IMR-90 (cell line): ENCODE data around the gene MOV10. TPM values are rescaled to one million over a fixed set of nuclear protein-coding genes. Genes with fewer than 3 reads are reported as not detected.
A peak's percentile ranks its signal among the peaks of the same experiment; 100 is the strongest.

ENCODE experiments used
- ATAC-seq: fragments of 200-7000 bp; cut with Tn5 transposase; 2 replicates; pipeline ENCODE4 v1.9.1; 2020; ENCODE audit warnings: low read depth, mild to moderate bottlenecking, moderate library complexity
- BruUV-seq: library from RNA; stranded (reverse); fragments of 400-500 nt; replicated peaks from 2 replicates; lab custom pipeline; 2021; lab: Mats Ljungman, UMichigan
- CTCF ChIA-PET: fragments of 300-600 bp; formaldehyde crosslinking; extraction: SDS; loops from one replicate; lab custom pipeline; 2021; ENCODE audit warnings: antibody characterized with exemption; lab: Yijun Ruan, JAX
- POLR2A ChIA-PET: fragments of 300-600 bp; sonication (Branson Sonifier 250); formaldehyde crosslinking; loops from one replicate; lab custom pipeline; 2022; ENCODE audit warnings: antibody characterized with exemption; ENCODE audit not compliant: unreplicated experiment; lab: Charles Lee
- DNase-seq: peaks from one replicate; pipeline ENCODE4 v3.0.0; 2013
- H2AFZ ChIP-seq: replicated peaks from 2 replicates; pipeline ENCODE3; 2013; ENCODE audit warnings: low read length, mild to moderate bottlenecking; ENCODE audit not compliant: poor library complexity
- H2AK5ac ChIP-seq: 2 replicates; pipeline ENCODE4 v1.6.1; 2013; ENCODE audit warnings: low read depth, low read length, inconsistent platforms
- H2AK9ac ChIP-seq: replicated peaks from 2 replicates; pipeline ENCODE3; 2013; ENCODE audit warnings: mild to moderate bottlenecking, low read depth, low read length, moderate library complexity; ENCODE audit not compliant: poor library complexity
- H2BK120ac ChIP-seq: 2 replicates; pipeline ENCODE4 v1.6.1; 2013; ENCODE audit warnings: low read depth, low read length, inconsistent platforms
- H2BK15ac ChIP-seq: 3 replicates; pipeline ENCODE4 v1.6.1; 2013; ENCODE audit warnings: low read depth, low read length, inconsistent platforms
- H2BK20ac ChIP-seq: 2 replicates; pipeline ENCODE4 v1.6.1; 2013; ENCODE audit warnings: low read depth, mild to moderate bottlenecking, inconsistent platforms, low read length, moderate library complexity
- H2BK5ac ChIP-seq: 2 replicates; pipeline ENCODE4 v1.6.1; 2013; ENCODE audit warnings: mild to moderate bottlenecking, low read depth, low read length, inconsistent platforms; ENCODE audit not compliant: poor library complexity, severe bottlenecking
- H3K14ac ChIP-seq: replicated peaks from 2 replicates; pipeline ENCODE4 v1.6.1; 2013; ENCODE audit warnings: low read depth, low read length, inconsistent platforms
- H3K18ac ChIP-seq: 2 replicates; pipeline ENCODE4 v1.6.1; 2013; ENCODE audit warnings: low read depth, low read length, control low read depth
- H3K23ac ChIP-seq: 2 replicates; pipeline ENCODE4 v1.6.1; 2013; ENCODE audit warnings: low read depth, low read length, inconsistent platforms
- H3K27ac ChIP-seq: 2 replicates; pipeline ENCODE4 v1.5.1; 2013; ENCODE audit warnings: mild to moderate bottlenecking, control low read depth, low read length; ENCODE audit not compliant: insufficient read depth
- H3K27me3 ChIP-seq: 2 replicates; pipeline ENCODE4 v1.6.1; 2013; ENCODE audit warnings: low read length; ENCODE audit not compliant: control insufficient read depth, insufficient read depth
- H3K36me3 ChIP-seq: 2 replicates; pipeline ENCODE4 v1.6.1; 2013; ENCODE audit warnings: low read length, mixed read lengths; ENCODE audit not compliant: control insufficient read depth, insufficient read depth
- H3K4ac ChIP-seq: 2 replicates; pipeline ENCODE4 v1.6.1; 2013; ENCODE audit warnings: low read depth, low read length, inconsistent platforms
- H3K4me1 ChIP-seq: 2 replicates; pipeline ENCODE4 v1.6.1; 2013; ENCODE audit warnings: low read length, mixed read lengths; ENCODE audit not compliant: control insufficient read depth, insufficient read depth
- H3K4me2 ChIP-seq: 2 replicates; pipeline ENCODE4 v1.6.1; 2013; ENCODE audit warnings: low read depth, mild to moderate bottlenecking, control low read depth, low read length, moderate library complexity
- H3K4me3 ChIP-seq: 2 replicates; pipeline ENCODE4 v1.5.1; 2013; ENCODE audit warnings: low read depth, mild to moderate bottlenecking, control low read depth, low read length, moderate library complexity; ENCODE audit not compliant: insufficient read depth
- H3K56ac ChIP-seq: 2 replicates; pipeline ENCODE4 v1.6.1; 2013; ENCODE audit warnings: low read length, inconsistent platforms; ENCODE audit not compliant: insufficient read depth; ENCODE audit errors: extremely low read depth
- H3K79me1 ChIP-seq, 2 experiments: 2 replicates each; pipeline ENCODE4 v1.6.1; 2013; ENCODE audit warnings: low read length in 2 of 2, inconsistent platforms in 1 of 2, low read depth in 1 of 2
- H3K9ac ChIP-seq: 2 replicates; pipeline ENCODE4 v1.6.1; 2013; ENCODE audit warnings: low read depth, low read length, control low read depth
- H3K9me1 ChIP-seq: 2 replicates; pipeline ENCODE4 v1.6.1; 2013; ENCODE audit warnings: low read length, inconsistent platforms; ENCODE audit not compliant: insufficient read depth
- H3K9me3 ChIP-seq: 2 replicates; pipeline ENCODE4 v1.6.1; 2013; ENCODE audit warnings: low read length; ENCODE audit not compliant: control insufficient read depth, insufficient read depth
- H4K20me1 ChIP-seq: 2 replicates; pipeline ENCODE4 v1.6.1; 2013; ENCODE audit warnings: low read length, inconsistent platforms; ENCODE audit not compliant: insufficient read depth
- H4K5ac ChIP-seq: 2 replicates; pipeline ENCODE4 v1.6.1; 2013; ENCODE audit warnings: mild to moderate bottlenecking, low read depth, low read length, control low read depth
- H4K8ac ChIP-seq, 2 experiments: 2 replicates each; pipeline ENCODE4 v1.6.1; 2013; ENCODE audit warnings: low read depth in 2 of 2, low read length in 2 of 2, control low read depth in 1 of 2, inconsistent platforms in 1 of 2
- H4K91ac ChIP-seq: 2 replicates; pipeline ENCODE4 v1.6.1; 2013; ENCODE audit warnings: low read depth, low read length, inconsistent platforms; ENCODE audit not compliant: insufficient read depth
- ELK1 ChIP-seq: fragments of 150-350 bp; IDR thresholded peaks from 2 replicates; pipeline ENCODE4 v1.6.1; 2016; ENCODE audit warnings: low read depth, mild to moderate bottlenecking, low read length, moderate library complexity, borderline replicate concordance
- FOS ChIP-seq: fragments of 150-350 bp; IDR thresholded peaks from 2 replicates; pipeline ENCODE4 v1.6.1; 2016; ENCODE audit warnings: low read depth, low read length
- MXI1 ChIP-seq: IDR thresholded peaks from 2 replicates; pipeline ENCODE4 v1.6.1; 2012; ENCODE audit warnings: low read depth, mild to moderate bottlenecking, low read length, moderate library complexity, borderline replicate concordance
- POLR2A ChIP-seq: IDR thresholded peaks from 2 replicates; pipeline ENCODE4 v1.6.1; 2012; ENCODE audit warnings: mild to moderate bottlenecking, low read depth, low read length
- RAD21 ChIP-seq: IDR thresholded peaks from 2 replicates; pipeline ENCODE4 v1.6.1; 2012; ENCODE audit warnings: low read length, improper control_type of control experiment
- WGBS, 2 experiments: methylation state at CpG; one replicate each; pipeline versions ENCODE4 v1.1.5 to v1.1.7; 2013; ENCODE audit warnings: missing lambda C conversion rate in 2 of 2; ENCODE audit not compliant: insufficient read length in 1 of 2; ENCODE audit errors: extremely low coverage in 2 of 2; 5-methylcytosine and 5-hydroxymethylcytosine counted together
- dilution Hi-C: fragments of 300-500 bp; cut with HindIII; formaldehyde crosslinking; loops from one replicate; pipeline ENCODE4 v1.14.3; 2018; ENCODE audit warnings: low sequenced_read_pairs; ENCODE audit not compliant: unreplicated experiment
- in situ Hi-C: fragments of 300-500 bp; cut with MboI; formaldehyde crosslinking; loops from 3 replicates; pipeline ENCODE4 v1.14.3; 2019; ENCODE audit warnings: low sequenced_read_pairs, inconsistent platforms, mixed read lengths
- intact Hi-C: fragments of 100-400 bp; cut with micrococcal nuclease; formaldehyde crosslinking; loops from 2 replicates; pipeline ENCODE4 v1.10.0; 2022
- polyA plus RNA-seq, 3 experiments: library from polyadenylated mRNA; depleted of rRNA; stranded (reverse); fragments of >200 nt; gene quantifications; 2 replicates each; pipeline ENCODE4 v1.2.3, GENCODE V29; 2012; ENCODE audit warnings: low replicate concordance in 1 of 3
- total RNA-seq: library from RNA; depleted of rRNA; stranded (reverse); fragments of >200 nt; gene quantifications from 2 replicates; pipeline ENCODE4 v1.2.3, GENCODE V29; 2012

MOV10 gene
- total and polyA plus RNA-seq, 2 of the 4 experiments (the other 2 are of a cell fraction) = 36.7 to 103 TPM

- no peak for TF ChIP-seq ELK1
- no peak for TF ChIP-seq FOS
Observed at GRCh38 chr1:112701227-112702066, 27.0 kb downstream of the MOV10 start (continued).

GRCh38 chr1:112702067-112702395 lies 27.6 kb downstream of the MOV10 start:
- in situ Hi-C loops (loop anchor here (10.0 to 25.0 kb wide), 2 partner anchors 197 to 985 kb away; partner anchors contain the start of gene WNT2B), dilution Hi-C loops (no loop called here), intact Hi-C loops (loop anchor here (10.0 kb wide), 1 partner anchor 237 kb away; no protein-coding TSS in a partner anchor)
- peaks cover 7 to 68% of the 10 kb centered on the region in 2 experiments; a peak in 3 of 4 replicates for H3K79me1 ChIP-seq
- H3K36me3 ChIP-seq = peaks cover 47% of the 10 kb centered on the region
- H4K91ac ChIP-seq = no peak overlapping the region
- no peak overlapping the region; the same call in 1 of the 2 replicates for H3K14ac ChIP-seq
- no peak overlapping the region for H4K8ac ChIP-seq
- POLR2A ChIA-PET = interaction anchor here (0.7 kb wide), 1 partner anchor 308 kb away, joined by 3 read pairs; no protein-coding TSS in a partner anchor
- H2BK120ac ChIP-seq = no peak overlapping the region
- ATAC-seq (no peak), DNase-seq (no peak)
- H3K18ac ChIP-seq = no peak overlapping the region
- H2AK5ac ChIP-seq = peak overlapping the region; percentile 56; the same call in 1 of the 2 replicates
- H4K5ac ChIP-seq = no peak overlapping the region
- H2BK15ac ChIP-seq = no peak overlapping the region
- H3K9me3 ChIP-seq = no peaks in the 10 kb centered on the region
- no peak overlapping the region for H3K56ac ChIP-seq
- H2AK9ac ChIP-seq = no peak overlapping the region
- no peak overlapping the region for H2BK20ac ChIP-seq
- no peaks in the 10 kb centered on the region for H3K27me3 ChIP-seq
- no peak overlapping the region for H3K4ac ChIP-seq
- H3K4me2 ChIP-seq = no peak overlapping the region
- peaks cover 51% of the 10 kb centered on the region for H4K20me1 ChIP-seq
- peak overlapping the region; percentile 17; the same call in 1 of the 2 replicates for H3K23ac ChIP-seq
- WGBS, 2 experiments = 100% methylated on average over 1 of the region's 3 CpGs; no CpG with 5 or more reads in 1 of the 2 experiments
- H3K4me3 ChIP-seq = no peak overlapping the region
- no peak overlapping the region for H3K9ac ChIP-seq
- CTCF ChIA-PET = interaction anchor here (0.9 kb wide), 1 partner anchor 28 kb away, joined by 5 read pairs; the partner anchor contains the start of gene MOV10
- H3K27ac ChIP-seq = no peak overlapping the region
- H2AFZ ChIP-seq = no peak overlapping the region
- H2BK5ac ChIP-seq = no peak overlapping the region
- peaks cover 31% of the 10 kb centered on the region for H3K4me1 ChIP-seq
- TF ChIP-seq POLR2A (no peak), RAD21 (no peak), MXI1 (no peak)
- BruUV-seq = no TSS peak
- H3K9me1 ChIP-seq = peaks cover 20% of the 10 kb centered on the region
